ENCODE measurements around the gene CD248.
"Not testable (repeated sequence)": the region's sequence is repeated elsewhere in the genome, so short reads cannot be mapped to it uniquely, and the experiment has no call there.

The CD248 gene

DNA sequence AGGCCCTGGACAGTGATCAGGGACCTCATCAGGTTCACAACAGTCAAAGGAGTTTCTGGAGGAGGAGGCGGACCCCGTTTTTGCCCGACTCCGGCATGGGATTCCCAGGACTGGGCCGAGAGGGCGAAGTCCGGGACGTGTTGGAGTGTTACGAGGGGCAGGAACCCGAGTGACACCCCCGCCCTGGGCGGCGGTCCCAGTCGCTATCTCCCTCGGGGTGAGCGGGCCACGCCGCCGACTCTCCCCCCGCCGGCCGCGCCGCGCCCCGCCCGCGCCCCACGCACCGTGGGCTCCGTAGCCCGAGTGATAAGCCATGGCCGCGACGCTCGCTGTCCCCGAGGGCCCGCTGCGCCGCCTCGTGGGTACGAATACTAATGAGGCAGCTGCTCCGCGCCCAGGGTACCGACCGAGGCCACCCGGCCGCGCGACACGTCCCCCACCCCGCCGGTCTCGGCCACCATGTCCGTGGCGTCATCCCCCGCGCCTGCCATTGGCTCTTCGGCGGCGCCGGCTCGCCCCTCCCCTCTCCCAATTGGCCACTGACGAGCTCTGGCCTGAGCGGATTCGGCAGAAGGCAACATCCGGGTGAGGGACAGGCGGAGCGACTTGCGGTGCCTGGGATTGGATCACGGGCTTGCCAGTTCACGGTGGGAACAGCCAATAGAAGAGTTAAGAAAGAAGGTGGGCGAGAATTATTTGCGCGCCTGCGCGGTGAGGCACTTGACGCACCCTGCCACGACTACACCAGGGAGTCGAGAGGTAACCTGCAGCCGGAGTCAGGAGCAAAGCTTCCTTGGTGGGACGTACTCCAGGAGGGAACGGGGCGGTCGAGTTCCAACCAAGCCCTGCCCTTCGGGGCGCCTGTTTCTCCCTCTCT is 27.9 kb downstream of the CD248 start, which contains the start of gene YIF1A:
TSS of gene YIF1A (minus strand) at position 473 of the 877 bp plus-strand sequence. CDS start at position 315, 158 bp downstream.
- DNase-seq: peak; percentile 97 to 98

DNA sequence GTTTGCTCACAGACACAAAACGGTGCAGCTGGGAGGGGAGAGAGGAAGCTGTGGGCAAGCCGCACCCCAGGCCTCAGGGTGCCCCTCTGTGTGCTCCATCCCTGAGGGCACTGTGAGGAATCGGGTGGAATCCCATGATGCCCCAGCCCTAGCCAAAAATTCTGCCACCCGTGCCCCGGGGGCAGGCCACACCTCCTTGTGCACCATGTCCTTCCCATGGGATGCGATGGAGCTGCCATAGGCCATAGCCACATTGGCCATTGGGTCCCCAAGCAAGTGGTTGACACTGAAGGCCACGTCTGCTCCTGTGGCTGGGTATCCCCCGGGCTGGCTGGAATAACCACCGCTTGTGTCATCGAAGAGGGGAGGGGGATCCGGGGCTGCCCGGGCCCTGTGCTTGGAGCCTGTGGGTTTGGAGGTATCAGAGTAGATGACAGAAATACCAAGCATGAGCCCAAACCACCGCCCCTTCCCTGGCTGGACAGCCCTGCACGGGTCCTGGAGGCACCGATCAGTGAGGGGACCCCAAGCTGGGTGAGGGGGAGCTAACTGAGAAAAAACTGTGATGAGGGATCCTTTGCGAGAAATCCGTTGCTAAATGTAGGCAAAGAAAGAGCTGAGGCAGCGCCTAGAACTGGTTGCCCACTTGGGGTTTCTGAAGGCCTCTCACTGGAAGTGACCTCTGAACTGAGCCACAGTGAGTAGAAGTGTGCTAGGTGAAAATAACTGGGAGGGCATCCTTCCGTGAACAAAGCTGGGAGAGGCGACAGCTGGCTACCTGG is 28.8 kb downstream of the CD248 start:
- no peak for DNase-seq

DNA sequence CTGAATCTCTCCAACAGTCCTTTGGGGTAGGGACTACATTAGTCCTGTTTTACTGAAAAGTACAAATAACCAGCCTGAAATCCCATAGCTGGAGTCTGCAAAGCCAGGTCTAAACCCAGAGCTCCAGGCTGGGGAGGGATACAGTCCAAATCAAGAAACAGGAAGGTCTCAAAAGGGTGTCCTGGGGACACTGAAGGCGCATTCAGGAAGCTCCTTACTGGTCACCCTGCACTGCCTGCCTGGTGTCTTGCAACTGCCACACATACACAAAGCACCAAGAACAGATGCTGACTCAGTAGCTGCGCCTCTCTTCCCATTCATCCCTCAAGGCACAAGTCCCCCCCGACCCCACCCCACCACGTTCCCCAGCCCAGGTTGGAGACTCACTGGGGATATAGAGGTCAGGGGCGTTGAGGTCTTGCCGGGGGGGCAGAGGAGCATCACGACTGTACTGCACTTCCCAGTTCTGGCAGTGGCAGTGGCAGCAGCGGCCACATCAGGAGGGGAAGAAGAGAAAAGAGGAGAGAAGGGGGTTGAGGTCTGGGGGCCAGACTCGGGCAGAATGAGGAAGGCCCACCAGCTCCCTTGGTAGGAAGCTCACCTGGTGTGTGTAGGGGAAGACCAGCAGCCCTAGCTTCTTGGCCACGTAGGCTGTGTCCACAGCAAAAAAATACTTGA is 29.5 kb downstream of the CD248 start:
- no peak for DNase-seq

DNA sequence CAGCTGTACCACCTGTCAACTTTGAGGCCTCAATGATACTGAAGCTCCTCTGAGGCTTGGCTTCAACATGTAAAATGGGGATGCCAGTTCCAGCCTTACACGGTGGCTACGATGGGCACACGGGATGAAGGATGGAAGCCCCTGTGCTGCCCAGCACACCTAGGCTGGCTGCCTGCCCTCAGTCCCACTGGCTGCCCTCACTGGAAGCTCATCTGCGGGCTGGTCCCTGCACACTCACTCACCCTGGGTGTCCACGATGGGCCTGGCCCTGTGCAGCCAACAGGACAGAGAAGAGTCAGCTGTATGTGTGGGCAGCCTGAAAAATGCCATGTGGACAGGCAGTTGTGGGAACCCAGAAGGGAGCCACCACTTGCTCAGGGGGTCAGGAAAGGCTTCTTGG is 30.1 kb downstream of the CD248 start:
- DNase-seq: no peak

DNA sequence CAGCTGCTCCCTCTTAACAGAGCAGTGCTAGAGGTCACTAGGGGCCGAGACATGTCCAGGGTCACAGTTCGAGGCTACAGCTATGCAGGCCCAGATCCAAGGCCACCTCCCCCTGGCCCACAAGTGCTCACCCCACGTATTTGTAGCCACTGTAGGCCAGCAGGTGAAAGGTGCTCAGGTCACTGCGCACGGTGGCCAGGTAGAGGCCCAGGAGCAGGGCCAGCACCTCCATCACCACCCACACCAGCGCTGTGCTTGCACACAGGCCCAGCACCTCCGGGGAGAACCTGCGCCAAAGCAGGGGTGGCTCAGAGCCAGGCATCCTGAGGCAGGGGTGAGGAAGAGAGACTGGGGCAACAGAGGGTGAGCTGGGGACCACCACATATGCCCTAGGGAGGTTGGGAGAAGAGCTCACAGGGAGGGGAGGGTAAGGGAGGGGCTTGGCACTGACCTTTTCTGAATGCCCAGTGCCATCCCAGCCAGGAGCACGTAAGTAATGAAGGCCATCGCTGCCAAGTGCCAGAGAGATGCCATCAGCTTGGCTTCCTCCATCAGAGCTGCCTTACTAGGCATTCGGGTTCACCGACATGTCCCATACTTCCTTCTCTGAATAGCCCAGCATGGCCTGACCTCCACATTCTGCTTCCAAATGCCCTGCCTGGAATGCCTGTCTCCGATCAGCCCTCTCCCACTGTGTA is 31.4 kb downstream of the CD248 start:
- no peak for DNase-seq

DNA sequence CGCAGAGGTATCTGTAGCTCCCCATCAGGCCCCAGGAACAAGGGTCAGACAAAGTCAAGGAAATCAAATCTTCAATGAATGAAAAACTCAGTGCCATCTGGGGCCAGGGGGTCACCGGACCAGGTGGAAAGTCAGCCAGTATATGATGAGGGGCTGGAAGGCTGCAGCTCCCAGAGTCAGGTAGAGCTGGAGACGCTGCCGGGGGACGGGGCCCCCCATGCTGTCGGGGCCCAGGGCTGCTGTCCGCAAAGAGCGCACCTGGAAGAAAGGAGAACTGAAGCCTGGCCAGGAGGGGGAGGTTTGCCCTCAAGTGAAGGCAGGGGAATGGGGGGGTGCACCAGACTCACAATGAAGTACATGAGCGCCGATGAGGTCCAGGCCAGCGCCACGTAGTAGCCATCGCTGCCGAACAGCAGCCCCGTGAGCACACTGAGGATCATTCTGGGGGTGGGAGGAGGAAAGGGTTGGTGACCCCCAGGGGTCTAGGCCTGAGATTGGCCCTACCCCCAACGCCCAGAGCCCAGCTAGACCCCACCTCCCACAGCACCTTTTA is 32.2 kb downstream of the CD248 start:
- DNase-seq: no peak

DNA sequence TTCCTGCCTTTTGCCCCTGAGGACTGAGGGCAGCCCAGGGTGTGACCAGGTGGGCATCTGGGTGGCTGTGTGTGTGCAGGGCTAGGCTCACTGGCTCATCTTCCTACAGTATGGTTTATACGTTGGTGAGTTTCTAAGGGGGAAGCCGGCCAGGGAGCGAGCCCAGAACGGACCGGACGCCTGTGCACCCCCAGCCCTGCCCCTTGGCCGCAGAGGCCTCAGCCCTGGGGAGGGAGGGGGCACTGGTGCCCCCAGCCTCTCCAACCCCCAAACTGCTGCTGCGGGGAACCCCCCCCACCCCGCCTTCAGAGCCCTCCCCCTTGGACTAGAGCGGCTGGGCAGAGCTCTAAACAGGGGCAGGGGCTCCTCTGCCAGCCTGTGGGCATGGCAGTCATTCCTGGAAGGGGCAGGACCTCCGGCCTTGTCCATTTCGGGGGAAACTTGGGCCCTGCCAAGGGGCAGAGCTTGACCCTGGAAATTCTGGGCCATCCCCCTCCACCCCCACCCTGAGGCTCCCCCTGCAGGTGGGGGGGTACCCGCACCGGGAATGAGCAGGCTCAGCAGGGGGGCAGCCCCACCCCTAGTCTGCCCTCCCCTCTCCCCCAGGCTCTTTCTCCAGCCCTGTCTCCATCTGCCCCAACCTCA is 33.3 kb downstream of the CD248 start:
- DNase-seq: no peak

DNA sequence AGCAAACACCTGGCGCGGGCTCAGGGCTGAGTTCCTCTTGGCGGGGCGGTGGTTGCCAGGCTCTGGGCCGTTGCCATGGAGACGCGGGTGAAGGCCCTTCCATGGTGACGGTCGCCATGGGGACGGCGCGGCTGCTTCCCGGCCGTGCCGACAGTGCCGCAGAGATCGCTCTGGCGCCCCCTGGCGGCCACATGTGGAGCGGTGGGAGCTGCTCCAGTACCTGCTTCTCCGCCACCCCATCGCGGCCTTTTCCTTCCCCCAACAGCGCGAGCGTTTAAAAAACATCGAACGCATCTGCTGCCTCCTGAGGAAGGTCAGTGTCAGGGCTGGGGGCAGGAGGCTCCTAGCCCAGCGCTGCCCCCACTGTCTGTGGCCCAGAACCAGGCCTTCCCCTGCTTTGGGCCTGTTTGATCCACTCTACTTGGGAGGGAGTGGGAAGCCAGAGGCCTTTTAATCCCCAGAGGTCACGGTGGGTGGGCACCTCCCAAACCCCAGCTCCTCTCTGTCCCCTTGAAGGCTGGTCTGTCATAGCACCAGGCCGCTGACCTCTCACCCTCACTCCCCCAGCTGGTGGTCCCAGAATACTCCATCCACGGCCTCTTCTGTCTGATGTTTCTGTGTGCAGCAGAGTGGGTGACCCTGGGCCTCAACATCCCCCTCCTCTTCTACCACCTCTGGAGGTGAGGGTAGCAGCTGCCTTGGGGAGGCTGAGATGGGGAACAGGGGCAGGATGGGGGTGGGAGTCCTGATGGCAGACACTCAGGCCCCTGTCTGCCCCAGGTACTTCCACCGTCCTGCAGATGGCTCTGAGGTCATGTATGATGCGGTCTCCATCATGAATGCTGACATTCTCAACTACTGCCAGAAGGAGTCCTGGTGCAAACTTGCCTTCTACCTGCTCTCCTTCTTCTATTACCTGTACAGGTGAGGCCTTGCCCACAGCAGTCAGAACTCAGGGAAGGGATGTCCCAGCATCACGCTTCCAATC is 34.1 kb downstream of the CD248 start:
- peak; percentile 97 to 99 for DNase-seq

DNA sequence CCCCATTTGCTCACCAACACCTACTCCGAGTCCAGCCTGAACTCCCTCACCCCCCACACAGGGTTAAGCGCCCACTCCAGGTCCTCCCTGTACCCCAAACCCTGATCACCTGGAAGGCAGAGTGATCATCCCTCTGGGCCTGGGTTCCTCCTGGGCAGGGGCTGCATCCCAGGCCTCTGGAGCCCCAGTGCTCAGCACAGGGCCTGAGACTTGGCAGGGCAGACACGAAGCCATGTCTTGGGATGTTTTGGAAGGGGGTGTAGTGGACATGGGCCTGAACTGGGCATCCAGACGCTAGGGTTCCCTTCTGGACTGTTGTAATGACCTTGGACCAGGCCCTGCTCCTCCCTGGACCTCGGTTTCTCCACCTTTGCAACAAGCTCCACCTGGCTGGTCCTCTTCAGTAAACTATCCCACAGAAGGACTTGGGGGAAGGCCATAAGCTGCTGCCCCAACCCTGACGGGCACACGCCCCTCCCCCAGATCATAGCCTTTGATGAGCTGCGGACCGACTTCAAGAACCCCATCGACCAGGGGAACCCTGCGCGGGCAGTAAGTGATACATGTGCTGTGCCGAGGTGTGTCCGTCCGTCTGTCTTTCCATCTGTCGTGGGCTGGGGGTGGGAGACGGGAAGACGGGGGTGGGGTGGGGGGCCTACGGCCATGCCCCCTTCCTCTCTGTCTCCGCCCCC is 34.9 kb downstream of the CD248 start:
- DNase-seq: no peak

DNA sequence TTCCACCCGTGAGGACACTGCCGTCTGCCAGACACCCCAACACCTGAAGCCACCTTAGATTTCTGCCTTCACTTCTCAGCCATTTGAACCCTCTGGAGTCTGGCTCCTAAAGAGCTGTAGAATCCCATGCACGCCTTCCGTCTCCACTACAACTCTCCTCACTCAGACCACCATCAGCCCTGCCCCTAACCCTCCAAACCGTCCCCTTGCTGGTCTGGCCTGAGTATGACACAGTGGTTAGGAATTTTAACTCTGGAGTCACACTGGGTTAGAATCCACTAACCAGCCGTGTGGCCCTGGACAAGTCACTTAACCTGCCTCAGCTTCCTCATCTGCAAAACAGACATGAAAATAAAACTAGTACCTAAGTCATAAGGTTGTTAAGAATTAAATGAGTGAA is 35.8 kb downstream of the CD248 start:
- DNase-seq: no peak

DNA sequence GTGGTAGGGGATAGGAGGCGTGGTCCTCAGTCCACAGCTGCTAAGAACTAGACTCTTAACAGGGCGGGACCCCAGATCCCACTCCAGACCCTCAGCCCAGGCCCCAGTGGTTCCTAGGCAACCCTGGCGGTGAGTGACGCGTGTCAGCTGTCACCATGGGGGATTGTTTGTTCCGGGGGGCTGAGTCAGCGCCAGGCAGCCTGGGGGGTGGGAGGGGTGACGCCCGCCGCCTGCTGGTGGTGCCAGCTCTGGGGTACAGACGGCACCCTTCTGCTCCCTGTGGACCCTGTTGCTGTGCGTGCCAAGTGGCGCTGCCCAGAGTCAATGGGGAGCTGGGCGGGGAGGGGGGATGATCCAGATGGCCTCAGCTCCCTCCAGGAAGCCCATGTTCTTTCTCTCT is 36.4 kb downstream of the CD248 start:
- DNase-seq: no peak

DNA sequence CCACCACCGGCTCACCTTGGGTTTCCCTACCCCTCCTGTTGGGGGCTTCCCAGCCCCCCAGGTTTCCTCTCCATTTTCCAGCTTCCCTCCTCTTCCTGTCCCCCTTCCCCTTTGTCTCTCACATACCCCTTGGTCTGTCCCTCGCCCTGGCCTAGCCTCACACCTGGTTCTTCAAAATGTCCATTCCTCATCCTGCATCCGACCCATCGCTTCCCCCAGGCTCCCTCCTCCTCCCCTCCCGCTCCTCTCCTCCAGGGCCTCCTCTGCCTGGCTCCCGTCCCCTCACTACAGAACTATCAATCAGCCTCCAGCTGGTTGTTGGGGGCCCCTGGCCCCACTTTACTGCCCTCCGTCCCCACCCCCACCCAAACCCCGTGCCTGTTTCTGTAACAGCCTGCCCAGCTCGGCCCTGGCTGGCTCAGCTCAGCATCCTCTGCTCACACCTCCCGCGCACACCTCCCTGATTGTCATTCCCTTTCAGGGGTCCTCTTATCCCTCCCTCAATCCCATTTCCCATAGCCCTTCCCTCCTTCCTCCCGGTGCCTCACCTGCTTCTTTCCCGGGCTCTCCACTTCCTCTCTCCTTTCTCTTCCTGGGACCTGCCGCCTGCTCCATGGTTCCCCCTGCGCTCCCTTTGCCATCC is 37.6 kb downstream of the CD248 start:
- no peak for DNase-seq

DNA sequence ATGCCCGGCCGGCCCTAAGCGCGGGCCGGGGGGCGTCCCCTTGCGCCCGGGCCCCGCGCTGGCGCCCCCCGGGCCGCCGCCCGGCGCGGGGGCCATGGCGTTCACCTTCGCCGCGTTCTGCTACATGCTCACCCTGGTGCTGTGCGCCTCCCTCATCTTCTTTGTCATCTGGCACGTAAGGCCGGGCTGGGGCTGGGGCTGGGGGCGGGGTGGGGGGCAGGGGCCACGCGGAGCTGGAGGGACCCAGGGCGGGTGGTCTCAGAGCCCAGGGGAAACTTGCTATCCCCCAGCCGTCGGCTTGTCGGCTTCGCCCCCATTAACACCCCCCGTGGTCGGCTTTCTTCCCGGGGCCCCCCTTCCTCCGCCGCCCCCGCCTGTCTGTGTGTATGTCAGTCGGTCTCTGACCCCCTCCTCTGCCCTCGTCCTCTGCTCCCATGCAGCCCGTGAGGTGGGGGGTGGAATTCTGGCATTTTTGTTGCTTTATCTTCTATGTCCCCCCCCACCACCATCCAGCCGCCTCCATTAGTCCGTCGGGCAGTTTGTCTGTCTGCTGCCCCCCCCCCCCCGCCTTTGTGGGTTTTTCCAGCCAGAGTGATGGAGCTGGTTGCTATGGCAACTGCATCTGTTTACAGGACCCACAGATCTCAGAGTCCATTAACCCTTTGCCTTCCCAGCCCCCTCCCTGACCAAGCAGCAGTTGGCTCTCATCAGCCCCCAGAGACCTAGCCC is 38.3 kb downstream of the CD248 start:
- no peak for DNase-seq

DNA sequence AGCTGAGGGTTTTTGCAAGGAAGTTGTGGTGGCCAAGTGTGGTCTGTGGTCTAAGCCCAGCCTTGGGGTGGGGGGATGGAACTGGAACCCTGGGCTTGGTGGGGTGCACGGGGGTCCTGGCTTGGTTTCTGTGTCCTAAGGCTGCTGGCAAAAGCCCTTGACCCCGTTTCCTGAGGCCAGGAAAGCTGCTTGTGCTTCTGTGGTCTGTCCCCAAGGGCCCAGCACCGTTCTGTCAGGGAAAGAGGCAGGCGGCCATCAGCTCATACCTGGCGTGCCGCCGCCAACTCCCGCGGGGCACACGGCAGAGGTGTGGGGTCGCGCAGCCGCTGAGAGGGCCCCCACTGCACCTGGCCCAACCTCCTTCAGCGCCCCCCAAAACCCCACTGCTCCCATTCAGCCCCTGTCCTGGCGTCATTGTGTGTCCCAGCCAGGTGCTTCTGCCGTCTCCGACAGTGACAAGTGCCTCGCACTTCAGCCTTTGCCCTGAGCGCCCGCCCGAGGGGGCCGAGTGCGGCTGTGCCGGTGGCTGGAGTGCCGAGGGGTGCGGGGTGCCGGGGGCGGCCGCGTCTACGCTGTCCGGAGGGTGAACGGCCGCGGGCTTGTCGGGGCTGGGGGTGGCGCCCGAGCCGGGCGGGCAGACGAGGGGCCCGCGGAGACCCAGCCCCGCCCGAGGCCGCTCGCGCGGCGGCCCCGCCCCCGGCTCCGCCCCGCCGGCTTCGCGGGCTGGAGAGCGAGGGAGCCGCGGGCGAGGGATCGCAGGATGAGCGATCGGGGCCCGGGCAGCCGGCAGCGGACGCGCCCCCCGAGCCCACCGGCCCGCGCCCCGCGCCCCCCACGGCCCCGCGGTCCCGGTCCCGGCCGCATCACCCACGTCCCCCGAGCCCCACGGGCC is 39.1 kb downstream of the CD248 start, which contains the start of gene CNIH2:
TSS of gene CNIH2 (plus strand) at position 705 of the 892 bp plus-strand sequence. CDS start 282 bp downstream, outside the sequence.
- DNase-seq: peak; percentile 51 to 70

DNA sequence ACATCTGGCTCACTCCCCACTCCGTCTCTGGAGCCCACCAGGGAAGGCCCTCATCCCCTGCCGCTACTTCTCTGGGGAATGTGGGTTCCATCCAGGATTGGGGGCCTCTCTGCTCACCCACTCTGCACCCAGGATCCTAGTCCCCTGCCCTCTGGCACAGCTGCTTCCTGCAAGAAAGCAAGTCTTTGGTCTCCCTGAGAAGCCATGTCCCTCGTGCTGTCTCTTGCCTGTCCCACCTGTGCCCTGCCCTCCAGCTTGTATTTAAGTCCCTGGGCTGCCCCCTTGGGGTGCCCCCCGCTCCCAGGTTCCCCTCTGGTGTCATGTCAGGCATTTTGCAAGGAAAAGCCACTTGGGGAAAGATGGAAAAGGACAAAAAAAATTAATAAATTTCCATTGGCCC is 39.8 kb downstream of the CD248 start:
- not testable (repeated sequence) for DNase-seq

DNA sequence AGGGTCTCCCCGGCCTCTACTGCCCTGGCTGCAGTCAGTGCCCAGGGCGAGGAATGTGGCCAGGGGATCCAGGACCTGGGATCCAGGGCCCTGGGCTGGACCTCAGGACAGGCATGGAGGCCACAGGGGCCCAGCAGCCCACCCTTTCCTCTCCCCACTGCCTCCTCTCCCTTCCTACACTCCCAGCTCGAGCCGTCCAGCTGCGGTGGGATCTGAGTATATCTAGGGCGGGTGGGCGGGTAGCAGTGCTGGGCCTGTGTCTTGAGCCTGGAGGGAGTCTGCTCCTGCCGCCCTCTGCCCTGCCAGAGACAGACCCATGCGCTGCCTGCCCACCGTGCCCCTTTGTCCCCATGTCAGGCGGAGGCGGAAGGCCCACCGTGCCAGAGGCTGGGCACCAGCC is 40.2 kb downstream of the CD248 start:
- DNase-seq: not testable (repeated sequence)

DNA sequence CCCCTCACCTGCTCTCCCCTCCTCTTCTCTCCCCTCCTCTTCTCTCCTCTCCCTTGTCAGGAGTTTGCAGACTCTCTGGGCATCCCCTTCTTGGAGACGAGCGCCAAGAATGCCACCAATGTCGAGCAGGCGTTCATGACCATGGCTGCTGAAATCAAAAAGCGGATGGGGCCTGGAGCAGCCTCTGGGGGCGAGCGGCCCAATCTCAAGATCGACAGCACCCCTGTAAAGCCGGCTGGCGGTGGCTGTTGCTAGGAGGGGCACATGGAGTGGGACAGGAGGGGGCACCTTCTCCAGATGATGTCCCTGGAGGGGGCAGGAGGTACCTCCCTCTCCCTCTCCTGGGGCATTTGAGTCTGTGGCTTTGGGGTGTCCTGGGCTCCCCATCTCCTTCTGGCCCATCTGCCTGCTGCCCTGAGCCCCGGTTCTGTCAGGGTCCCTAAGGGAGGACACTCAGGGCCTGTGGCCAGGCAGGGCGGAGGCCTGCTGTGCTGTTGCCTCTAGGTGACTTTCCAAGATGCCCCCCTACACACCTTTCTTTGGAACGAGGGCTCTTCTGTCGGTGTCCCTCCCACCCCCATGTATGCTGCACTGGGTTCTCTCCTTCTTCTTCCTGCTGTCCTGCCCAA is 40.7 kb downstream of the CD248 start:
- no peak for DNase-seq

Data from activated T-cell treated with anti-CD3 and anti-CD28 coated beads, Interleukin-2, amount 50 U/mL, for 48 hours (primary cell).